Fibroblast of skin of left quadriceps (primary cell): ENCODE results near the gene CSF1.

Source experiments
- DNase-seq, 2 experiments: peaks; one replicate each; pipeline ENCODE4 v3.0.0-alpha.2; 2013; ENCODE audit warnings: low read depth in 2 of 2

CSF1 gene

DNA sequence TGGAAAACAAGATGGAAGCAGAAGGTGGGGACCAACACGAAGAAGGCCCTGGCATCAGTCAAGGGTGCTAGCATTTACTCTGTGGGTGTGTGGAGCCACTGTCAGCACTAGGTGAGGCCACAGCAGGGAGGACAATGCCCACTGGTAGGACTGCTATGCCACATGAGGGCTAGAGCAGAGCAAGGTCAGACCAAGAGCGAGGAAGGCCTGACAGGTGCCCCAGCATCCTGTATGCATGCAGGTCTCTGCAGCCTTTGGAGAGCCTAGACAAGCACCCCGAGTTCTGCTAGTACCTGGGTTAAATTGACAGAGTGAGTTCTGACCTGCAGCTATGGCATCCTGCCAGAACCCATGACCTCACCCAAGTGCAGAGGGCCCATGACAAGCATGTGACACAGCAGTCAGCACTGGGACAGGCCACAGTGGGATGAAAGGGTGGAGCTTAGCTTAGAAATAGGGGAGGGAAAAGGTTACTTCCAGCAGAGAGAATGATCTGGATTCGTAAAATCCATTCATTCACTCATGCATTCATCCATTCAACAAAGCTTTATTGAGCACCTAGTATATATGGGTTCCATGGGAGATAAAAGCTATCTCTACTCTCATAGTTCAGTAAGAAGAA, 9.0 kb upstream of the CSF1 start:
- no peak for DNase-seq

DNA sequence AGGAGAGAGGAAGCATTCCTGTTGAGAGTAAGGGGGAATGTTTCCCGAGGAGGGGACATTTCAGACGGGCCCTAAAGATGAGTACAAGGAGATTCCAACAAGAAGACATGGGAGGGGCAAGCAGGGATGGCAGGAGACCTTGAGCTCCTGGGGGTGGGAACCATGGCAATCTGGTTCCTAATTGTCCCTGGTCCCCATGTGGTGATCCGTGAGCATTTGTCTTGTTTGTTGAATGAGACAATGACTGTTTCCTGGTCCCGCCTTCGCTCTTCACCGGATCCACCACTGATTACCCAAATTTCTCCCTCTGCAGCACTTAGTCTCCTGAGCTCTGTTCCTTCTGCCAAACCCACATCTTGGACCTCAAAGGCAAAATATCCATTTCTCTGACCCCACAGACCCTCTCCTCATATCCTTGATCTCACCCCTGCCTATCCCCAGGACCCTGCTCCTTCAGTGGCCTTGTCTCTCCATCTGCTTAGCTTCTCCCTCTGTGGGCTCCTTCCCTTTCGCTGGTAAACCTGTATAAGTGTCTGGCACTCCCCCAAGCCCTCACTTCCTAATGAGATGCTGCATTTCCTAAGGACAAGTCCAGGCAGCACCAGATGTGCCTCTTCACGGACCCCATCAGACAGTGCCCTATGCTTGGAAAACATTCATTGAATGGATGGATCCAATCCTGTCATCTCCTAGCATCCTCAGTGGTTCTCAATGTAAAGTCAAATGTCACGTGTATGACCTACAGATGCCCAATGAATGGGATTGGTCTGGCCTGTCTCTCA, 8.3 kb upstream of the CSF1 start:
- no peak for DNase-seq

DNA sequence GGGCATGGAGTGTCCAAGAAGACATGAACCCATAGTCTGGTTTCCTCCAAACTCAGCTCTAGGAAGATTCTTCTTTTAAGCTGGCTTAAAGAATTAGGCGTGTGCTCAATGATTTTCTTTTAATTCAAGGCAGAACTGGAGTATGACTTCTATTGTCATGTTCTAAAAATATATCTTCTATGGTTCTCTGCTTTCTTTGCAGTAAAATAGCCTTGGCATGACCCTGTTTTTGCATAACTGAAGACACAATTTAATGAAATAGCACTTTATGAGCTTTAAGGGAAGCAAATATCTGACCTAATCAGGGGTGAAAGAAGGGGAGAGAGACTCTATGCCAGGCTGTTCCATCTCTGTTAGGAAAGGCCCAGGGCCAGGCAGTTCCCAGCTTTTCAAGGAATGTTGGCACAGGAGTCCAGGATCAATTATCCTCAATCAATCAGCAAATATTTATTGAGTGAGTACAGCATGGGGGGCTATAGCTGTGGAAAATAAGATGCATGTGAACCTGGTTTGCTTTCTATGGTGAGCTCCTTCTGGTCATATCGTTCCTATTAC, 7.2 kb upstream of the CSF1 start:
- no peak for DNase-seq

DNA sequence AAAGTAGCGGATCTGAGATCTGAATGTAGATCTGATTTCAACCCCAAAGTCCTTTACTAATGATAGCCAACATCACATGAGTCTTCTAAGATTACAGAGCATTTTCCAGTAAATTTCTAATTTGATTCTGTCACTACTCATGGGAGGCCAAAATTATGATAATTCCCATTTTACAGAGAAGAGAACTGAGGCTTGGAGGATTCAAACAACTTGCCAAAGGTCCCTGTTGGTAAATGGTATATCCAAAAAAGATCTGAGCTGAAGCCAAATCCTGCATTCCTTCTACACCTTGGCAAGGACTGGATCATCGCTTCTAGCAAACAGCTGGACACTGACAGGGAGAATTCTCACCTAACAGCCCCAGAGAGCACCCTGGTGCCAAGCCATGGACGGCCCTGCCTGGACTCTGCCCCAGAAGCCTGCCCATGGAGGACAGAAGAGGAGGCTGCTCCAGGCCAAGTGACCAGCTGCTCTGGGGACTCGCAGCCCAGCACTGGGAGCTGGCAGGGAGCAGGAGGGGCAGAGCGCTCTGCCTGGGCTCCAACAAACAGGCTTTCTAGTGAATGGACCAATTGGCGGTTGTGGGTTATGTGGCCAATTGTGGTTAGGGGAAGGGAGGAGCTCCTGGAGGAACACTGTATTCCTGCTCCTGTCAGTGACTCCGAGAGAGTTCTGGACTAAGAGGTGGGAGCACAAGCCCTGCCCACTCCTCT, 6.4 kb upstream of the CSF1 start:
- no peak for DNase-seq

DNA sequence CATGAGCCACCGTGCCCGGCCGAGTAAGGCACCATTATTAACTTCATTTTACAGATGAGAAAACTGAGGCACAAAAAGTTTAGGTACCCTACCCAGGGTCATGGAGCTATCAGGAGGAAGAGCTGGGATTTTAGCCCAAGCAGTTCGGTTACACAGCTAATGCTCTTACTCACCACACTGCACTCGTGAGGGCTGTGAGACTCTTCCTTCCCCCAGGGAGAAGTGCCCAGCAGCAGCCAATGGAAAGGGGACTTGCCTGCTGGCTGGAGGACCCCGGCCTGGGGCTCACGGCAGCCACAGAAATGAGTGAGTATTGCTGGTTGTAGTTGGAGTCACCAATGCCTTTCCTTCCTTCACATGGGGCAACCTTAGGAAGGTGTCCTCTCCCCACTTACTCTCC, 5.2 kb upstream of the CSF1 start:
- DNase-seq, result no peak

DNA sequence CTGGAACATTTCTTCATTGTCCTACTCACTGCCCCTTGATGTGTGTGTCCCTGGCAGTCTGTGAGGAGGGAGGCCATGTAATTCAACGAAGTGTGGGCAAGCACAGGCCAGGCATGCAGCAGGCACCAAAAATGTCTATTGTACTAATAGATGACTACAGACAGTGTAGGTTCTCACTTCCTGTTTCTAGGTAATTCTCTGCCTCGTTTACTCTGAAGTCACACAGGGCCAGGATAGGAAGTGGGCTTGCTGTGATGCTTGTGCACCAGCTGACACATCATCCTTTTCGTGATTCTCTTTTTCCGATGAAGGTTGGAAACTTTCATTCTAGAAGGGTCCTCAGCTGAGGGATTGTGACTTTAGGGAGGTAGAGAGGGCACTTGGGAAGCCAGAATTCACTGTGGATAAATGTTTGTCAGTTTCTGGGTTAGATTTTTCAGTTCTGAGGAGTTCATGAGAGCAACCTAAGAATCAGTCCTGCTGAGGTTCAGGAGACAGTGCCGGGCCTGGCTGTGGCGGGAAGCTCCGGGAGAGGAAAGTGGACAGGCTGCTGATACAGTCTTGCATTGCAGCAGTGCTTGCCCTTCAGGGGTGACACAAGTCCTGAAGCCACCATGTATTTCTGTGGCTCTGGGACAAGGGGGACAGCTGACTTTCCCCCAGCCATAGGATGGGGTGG, 4.3 kb upstream of the CSF1 start:
- DNase-seq, result no peak

DNA sequence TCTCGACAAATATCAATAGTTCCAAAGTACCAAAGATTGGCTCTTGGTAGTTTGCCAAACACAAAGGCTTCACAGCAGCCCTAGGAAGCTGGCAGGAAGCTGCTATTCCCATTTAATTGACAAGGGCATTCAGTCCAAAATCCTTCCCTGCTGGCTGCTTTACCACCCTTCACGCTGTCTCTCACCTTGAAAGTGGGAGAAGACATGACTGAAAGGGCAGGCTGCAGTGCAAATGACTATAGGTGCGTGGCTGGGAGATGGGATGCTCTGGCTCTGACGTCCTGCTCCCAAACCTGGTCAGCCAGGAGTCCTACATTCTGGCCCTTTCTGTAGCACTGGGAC, 3.8 kb upstream of the CSF1 start:
- DNase-seq, result no peak

DNA sequence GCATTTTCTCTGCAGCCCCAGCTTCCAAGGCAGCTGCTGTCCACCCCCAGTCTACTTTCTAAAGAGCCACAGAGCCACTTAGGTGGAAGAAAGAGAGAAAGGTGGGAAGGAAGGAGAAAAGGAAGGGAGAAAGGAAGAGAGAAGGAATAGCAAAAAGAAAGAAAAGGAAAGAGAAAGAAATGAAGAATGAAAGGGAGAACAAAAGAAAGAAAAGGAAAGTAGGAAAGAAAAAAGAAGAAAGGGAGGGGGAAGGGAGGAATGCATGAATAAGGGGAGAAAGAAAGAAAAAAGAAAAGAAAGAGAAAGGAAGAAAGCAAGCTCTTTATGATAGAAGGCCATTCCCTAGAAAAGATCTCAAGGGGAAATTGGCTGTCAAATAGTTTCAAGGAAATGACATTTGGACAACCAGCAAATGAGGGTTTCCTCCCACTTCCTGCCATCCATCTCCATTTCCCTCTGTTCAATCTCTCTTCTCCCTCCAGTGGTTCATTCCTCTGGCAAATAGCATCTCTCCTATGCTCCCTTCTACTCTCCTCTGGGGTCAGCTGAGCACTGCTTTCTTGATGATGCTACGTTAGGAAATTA, 3.4 kb upstream of the CSF1 start:
- DNase-seq, result no peak

DNA sequence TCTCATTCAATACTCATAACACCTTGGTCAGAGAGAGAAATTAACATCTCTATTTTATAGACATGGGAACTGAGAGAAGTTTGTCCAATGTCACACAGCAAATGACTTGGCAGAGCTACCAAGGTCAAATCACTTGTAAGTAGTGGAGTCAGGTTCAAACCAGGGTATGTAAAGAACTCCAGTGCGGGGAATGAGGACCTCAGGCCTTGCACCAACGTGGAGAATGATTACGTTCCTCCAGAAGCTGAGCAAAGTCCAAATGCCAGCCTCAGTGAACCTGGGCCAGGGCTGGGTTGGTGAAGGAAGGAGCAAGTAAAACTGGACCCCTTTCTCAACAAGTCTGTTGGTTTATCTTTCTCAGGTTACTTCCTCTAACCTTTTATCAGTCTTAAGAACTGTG, 1.8 kb upstream of the CSF1 start:
- DNase-seq, result no peak

DNA sequence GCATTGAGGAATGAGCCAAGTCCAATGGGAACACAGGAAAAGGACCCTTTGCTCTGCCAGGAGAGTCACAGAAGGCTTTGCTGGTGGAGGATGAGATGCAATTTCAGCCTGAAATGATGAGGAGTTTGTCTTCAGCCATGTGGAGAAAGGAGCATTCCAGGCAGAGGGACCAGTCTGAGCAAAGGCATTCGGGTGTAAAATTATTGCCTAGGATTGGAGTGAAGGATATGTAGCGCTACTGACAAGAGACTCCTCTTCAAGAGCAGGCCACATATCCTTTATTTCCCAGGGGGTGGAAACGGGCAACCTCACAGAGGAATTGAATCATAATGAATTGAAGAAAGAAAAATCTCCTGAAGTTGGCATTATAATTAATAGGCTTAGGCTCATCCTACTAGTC, 1.1 kb upstream of the CSF1 start:
- no peak for DNase-seq

DNA sequence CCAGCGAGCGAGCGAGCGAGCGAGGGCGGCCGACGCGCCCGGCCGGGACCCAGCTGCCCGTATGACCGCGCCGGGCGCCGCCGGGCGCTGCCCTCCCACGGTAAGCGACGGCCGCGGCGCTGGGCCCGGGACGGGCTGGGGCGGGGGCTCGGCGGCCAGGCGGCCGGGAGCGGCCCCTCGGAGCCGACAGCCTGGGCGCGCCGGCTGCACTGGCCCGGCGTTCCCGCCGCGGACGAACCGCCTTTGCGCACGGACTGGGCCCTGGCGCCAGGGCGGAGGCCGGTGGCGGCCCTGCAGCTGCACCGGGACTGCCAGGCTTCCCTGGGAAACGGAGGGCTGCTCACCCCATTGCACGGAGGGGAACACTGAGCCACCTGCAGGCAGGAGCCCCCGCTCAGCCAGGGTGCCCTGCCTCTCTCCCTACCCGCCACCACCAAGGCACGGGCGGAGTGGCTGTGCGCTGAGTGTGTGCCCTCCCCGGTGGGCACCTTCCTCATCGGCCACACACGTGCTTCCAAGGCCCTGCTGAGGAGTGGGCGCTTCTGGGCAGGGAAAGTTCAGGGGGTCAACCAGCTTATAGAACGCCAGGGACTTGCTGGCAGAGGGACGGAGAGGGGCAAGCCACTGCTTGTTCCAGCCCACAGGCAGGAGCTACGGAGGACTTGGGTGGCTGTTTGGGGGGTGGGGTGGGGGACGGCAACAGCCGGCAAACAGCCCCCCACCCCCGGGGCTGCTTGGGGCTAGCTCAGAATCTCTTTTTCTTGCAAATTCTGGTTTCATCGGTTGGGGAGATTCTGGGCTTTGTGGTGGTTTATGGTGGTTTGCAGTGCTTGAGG, 532 bp downstream of the CSF1 start:
- no peak for DNase-seq

DNA sequence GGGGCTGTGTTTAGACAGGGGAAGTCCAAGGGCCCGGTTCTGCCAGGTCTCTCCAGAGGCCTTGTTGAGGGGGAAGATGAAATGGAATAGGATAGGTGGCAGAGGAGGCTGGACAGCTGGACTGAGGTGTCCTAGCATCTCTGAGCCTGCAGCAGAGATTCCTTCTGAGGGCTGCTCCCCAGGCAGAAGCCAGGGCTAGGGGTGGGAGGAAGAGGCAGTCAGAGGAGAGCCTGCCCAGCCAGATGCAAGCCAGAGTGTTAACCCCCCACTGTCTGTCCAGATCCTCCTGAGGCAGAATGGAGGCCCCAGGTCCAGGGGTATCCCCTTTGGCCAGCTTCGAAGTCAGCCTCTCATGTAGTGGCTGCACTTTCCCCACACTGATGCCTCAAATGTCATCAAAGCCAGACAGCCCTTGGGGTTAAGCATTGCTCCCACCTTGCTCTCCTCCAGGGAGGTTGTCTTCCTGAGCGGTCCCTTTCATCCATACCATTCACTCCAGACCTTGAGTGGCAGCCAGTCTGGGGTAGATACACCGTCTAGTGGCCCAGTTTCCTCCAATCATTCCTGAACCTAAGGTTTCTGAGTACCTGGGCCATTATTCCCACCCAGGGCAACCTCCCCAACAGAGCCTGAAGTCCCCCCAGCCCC, 1.7 kb downstream of the CSF1 start:
- DNase-seq, result no peak

DNA sequence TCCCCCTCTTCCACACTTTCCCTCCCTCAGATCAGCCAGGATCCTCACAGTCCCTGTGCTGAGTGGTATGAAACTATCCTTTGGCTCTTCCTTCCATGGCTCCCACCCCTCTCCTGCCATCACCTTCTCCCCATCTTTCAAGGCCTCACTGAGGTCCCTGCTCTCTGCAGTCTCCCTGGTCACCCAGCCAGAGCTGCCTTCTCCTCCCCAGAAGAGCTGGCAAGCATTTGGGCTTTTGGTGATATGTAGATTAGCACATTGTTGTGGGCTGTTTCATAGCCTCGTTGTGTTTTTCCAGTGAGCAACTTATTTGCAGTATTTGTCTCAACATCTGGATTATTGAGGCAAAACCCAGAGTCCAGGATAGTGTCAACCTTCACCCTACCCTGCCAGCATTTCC, 2.2 kb downstream of the CSF1 start:
- DNase-seq, result no peak

DNA sequence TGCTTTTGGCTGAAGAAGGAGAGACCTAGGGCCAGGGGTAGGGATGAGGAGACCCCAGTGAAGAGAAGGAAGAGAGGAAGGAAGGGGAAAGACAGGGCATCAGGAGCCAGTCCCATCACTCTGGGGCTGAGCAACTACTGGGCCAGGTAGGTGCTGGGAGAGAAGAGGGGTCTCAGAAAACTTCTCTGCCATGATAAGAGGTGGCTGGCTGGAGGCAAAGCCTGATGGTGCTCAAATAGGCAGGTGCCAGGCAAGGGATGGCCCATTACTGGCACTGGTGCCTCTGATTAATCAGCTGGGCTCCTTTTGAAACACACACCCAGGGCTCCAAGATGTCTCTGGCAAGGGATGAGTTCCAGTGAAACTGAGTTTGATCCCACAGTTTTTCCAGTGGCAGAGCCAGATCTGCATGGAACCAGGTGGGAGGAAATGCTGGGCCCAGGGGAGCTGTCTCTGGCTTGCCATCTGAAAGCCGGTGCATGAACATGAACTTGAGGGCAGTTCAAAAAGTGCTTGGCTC, 2.8 kb downstream of the CSF1 start:
- no peak for DNase-seq

DNA sequence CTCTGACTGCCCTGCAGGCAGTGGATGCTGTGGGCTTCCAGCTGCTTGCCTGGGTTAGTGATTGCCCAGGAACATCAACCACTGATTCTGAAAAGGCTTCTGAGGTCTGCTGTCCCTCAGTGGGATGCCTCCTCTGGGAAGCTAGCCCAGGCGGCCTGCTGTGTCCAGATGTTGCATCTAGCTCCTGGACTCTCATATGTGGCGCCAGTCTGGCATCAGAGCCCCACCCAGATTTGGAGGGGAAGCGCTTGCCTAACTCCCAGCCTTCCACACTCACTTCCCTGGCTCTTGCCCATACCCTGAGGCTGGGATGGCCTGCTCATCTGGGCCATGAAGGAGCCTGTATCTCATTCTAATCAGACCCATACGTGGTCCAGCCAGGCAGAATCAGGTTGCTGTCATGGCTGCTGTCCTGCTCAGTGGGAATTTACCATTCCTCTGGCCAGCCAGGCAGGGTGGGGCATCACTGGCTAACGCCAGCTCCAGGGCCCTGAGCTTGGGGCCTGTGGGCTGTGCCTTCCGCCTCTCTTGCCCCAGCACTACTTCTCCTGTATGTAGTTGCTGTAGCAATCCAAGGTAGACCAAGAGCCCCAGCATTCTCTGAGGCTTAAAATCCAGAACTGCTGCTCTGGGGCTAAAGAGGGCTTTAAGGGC, 4.1 kb downstream of the CSF1 start:
- DNase-seq, result peak in 1 of 2 experiments; percentile 33

DNA sequence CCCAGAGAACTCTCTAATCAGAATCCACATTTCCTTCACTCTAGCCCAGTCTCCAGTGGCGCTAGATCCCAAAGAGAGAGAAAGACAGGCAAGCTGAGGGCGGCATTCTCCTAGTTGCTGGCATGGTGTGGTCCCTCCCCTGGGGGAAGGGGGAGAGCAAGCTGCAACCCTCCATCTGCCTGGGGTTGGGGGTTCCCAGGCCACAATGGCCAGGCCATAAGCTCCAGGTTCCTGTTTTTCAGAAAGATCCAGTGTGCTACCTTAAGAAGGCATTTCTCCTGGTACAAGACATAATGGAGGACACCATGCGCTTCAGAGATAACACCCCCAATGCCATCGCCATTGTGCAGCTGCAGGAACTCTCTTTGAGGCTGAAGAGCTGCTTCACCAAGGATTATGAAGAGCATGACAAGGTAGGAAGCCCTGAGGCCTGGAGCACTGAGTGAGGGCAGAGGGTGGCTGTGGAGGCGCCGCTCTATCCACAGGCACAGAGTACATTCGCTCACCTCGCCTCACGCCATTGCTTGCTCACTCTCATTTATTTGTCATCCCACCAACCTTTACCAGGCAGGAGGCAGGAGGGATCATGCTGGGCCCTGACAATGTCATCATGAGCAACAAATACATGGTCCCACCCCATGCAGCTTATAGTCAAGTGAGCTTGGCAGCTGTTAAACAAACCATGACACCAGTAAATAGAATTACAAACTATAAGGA, 6.6 kb downstream of the CSF1 start:
- DNase-seq, result no peak

DNA sequence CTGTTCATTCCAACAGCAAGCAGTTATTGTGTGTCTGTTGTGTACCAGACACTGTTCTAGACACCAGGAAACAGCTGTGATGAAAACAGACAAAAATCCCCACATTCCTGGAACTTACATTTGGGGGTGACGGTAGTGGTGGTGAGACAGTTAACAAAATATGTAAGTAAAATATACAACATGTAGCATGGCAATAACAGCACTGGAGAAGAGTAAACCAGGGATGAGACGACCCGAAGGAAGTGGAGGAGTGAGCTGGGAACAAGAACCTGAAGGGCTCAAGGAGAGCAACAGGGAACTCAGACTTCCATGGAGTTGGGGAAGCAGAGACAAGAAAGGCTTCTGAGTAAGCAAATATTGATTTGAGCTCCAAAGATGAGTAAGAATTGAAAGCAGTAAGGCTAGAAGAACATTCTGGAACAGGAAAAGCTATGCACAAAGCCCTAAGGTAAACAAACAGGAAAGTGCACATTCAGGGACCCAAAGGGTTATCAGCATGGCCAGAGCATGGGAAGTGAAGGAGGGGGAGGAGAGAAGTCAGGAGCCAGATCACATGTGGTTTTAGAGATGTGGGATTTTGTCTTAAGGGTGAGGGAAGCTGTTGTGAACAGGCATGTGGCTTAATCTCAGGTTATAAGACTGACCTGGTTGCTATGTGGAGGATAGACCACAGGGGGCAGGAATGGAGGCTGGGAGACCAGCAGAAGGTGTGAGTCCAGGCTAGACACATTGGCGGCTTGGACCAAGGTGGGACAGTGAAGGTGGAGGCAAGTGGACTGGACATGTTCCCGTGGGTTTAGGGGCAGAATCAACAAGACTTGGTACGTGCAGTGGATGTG, 7.3 kb downstream of the CSF1 start:
- no peak for DNase-seq

DNA sequence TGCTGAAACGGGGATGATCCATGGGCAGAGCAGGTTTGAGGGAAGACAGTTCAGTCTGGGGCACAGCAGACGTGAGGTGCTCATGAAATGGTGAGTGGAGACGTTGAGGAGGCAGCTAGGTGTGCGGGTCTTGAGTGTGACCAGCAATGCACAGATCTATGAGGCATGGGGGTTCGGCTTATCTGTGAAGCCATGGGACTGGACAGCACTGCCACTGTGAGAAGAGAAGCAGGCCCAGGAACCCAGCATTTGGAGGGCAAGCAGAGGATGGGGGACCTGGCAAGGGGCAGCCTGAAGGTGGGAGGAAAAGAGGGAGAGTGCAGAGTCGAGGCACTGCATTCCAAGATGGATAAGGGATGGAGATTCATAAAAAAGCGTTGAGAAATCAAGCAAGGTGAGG, 8.0 kb downstream of the CSF1 start:
- no peak for DNase-seq
